Measurements from ENCODE around the gene RFNG. TPM values are rescaled to one million over a fixed set of nuclear protein-coding genes. Genes with fewer than 3 reads are reported as not detected.

The RFNG gene
- total RNA-seq, 1 donor from 2014 or later = 21.0 TPM

DNA sequence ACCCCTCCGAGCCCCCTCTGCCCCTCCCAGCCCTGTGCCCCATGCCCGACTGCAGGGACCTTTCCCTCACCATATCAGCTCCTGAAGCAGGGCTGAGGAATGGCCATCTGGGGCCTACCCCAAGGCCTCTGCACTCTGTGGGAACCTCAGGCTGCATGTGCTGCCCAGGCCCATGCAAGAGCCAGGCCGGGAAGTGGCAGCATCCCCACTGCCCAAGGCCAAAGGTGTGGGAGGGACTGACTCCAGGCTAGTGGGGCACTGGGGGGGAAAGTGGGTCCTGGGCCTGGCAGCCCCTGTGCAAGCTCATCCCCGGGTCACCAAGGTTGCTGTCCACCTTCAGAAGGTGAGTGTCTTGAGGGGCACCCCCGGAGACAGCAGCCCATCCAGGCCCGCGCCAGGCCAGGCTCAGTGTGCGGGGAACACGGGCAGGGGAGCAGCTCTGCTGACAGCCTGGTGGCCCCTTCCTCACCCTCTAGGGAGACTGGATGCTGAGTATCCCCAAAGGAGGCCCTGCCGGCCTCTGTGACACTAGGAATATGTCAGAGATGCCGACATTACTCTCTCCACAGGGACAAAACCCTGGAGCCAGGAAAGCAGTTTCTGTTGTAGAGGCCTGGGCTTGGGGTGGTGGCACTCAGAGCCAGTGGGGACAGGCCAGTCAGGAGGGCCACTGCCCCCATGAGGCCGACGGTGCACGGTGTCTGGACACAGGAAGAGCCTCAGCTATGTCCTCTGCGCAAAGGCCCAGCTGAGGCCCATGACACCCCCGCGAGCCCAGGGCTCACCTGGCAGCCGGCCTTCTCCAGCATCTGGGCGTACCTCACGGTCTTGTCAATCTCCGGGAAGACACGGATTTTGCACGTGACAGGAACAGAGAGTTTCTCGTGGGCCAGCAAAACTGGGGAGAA, 10.7 kb upstream of the RFNG start:
- DNase-seq (ENCODE audit: low spot score) = no peak
- intact Hi-C loops (cut with DNase I) = no loop called here

DNA sequence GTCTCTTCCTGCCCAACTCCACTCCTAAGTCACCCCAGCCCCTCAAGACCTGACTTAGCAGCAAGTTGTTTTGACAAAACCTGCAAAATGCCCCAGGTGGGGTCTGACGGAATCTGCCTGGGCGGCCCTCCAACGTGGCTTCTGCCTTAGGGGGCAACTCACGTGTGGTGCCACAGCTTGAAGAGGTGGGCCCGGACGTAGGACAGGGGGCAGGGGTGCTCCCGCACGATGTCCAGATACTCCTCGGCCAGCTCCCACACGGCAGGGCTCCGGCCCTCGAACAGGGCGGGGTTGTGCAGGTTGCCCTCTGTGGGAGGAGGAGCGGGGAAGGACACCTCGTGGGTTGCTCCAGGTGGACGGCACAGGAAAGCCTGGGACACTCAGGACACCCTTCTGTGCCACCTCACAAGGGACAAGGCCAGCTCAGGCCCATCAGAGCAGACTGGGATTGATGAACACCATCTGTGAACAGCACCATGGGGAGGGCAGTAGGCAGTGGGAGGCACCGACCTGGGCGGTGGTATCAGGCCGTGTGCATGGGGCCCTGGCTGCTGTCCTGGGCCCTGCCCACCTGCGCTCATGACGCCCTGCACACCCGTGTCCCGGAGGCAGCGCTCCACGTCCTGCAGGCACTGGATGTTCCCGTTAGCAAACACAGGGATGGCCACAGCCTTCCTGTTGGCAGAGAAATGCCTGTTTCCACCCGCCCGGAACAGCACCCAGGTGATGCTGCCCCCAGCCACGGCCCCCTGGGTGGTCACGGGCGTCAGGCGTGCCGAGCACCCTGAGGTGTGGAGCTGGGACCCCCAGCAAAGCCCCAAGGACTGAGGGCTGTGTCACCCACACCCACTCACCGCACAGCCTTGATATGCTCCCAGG, 9.7 kb upstream of the RFNG start:
- DNase-seq (ENCODE audit: low spot score) = no peak
- intact Hi-C loops (cut with DNase I) = no loop called here

- intact Hi-C loops (cut with DNase I) = no loop called here
- DNase-seq (ENCODE audit: low spot score) = no peak
Measured at GRCh38 chr17:82060614-82061013, 9.0 kb upstream of the RFNG start.

DNA sequence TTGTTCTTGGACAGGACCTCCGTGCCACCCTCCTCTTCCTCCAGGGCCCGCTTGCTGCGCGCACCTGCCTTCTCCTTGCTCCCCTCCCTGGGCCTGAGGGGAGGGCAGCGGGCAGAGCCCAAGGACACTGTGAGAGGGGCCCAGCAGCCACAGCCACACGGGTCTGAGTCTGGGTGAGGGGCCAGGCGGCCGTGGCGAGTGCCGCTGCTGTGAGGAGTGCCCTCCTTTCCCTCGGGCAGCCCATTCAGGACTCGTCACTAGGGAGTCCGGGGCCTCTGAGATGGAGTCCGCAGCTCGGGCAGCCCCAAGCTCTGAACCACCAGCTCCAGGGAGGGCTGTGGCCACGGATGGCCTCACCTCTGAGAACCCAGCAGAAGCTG, 8.4 kb upstream of the RFNG start:
- no peak for DNase-seq (ENCODE audit: low spot score)
- intact Hi-C loops (cut with DNase I) = no loop called here

GRCh38 chr17:82059272-82060000, 7.8 kb upstream of the RFNG start:
- DNase-seq (ENCODE audit: low spot score) = no peak

DNA sequence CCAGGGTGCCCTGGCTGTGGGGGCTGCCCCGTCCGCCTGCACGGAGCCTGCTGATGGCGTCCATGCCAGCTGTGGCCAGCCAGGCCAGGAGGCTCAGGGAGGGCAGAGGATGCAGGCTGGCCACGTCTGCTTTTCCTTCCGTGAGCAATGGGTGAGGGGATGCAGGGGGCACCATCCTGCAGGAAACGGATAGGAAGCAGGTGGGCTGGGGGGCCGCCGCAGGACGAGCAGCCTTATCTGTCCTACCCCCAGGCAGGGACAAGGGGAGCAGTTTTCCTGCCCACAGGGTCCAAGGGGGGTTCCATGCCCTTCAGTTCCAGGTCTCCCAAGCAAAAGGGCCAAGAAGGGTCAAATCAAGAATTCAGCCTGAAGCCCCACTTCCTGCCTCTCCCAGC, 7.2 kb upstream of the RFNG start:
- intact Hi-C loops (cut with DNase I) = no loop called here

More at GRCh38 chr17:82059272-82060000, 7.8 kb upstream of the RFNG start:
- intact Hi-C loops (cut with DNase I) = no loop called here

GRCh38 chr17:82058230-82058854, 6.7 kb upstream of the RFNG start:
- intact Hi-C loops (cut with DNase I) = no loop called here
- no peak for DNase-seq (ENCODE audit: low spot score)

More for the DNA sequence above, 7.2 kb upstream of the RFNG start:
- DNase-seq (ENCODE audit: low spot score) = no peak

DNA sequence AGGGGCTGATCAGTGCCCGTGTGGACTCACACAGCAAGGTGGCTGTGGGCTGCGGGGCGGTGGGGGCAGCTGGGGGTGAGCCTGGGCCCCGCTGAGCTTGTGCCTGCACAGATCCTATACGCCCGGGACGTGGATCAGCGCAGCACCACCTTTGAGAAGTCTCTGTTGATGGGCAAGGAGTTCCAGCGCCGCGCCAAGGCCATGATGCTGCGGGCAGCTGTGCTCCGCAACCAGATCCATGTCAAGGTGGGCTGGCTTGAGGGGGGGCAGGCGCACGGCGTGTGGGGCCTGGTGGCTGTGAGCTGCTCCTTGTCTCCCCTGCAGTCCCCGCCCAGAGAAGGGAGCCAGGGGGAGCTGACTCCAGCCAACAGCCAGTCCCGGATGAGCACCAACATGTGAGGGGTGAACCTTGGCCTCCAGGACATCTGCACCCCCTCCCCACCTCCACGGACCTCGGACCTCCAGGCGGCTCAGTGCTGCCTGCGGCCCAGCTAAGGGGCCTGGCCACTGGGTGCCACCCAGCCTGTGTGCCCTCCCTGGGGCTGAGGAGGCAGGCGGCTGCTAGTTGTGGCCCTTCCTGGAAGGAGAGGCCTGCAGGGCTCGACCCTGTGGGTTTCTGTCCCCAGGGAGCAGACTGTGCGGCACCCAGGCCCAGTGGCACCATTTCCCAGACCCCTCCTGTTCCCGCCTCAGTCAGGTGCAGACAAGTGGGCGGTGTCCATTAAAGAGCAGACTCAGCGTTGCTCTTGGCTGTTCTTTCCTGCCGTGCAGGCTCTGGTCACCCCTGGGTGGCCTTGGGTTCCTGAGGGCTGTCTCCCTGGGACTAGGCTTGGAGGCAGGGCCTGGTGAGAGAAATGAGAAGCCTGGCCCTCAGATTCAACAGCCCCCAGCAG, 5.4 kb upstream of the RFNG start:
- DNase-seq (ENCODE audit: low spot score) = no peak
- intact Hi-C loops (cut with DNase I) = no loop called here

- DNase-seq (ENCODE audit: low spot score) = no peak
- intact Hi-C loops (cut with DNase I) = no loop called here
Measured at GRCh38 chr17:82055965-82056728, 4.5 kb upstream of the RFNG start.

DNA sequence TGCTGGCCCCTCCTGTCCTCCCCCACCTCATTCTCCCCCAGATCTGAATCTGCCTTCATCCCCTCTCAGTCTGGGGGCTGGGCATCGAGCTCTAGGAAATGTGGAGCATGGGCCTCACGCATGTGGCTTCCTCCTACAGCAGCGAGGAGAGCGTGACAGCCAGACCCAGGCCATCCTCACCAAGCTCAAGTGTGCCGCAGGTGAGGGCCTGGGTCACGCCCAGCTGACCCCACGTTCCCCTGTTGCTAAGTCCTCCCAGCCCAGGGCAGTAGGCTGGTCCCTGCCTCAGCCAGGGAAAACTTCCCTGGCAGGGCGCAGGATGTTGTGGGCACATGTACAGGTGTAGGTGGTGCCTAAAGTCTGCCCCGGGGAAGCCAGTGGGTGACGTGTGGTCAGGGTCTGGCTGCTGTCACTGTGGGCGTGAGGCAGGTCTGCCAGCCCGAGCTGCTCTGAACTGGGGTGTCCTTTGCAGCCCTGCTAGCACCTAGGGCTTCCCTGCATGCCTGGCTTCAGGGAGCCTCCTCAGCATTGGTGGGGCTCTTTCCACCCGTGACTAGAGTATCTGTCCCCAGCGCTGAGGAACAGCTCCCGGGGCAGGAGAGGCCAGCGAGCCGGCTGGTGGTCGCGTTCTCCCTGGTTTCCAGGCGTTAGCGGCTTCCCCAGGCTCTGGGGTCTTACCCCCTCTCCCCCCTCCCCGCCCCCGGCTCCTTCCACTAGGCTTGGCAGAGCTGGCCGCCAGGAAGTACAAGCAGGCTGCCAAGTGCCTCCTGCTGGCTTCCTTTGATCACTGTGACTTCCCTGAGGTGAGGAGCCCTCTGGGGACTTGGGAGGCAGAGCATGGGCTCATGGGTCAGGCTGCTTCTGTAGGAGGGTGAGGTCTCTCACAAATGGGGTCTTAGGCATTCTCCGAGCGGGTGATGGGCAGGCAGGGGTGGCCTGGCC, 3.7 kb upstream of the RFNG start:
- no peak for DNase-seq (ENCODE audit: low spot score)
- intact Hi-C loops (cut with DNase I) = no loop called here

GRCh38 chr17:82054351-82055022, 2.9 kb upstream of the RFNG start:
- no peak for DNase-seq (ENCODE audit: low spot score)
- intact Hi-C loops (cut with DNase I) = no loop called here

DNA sequence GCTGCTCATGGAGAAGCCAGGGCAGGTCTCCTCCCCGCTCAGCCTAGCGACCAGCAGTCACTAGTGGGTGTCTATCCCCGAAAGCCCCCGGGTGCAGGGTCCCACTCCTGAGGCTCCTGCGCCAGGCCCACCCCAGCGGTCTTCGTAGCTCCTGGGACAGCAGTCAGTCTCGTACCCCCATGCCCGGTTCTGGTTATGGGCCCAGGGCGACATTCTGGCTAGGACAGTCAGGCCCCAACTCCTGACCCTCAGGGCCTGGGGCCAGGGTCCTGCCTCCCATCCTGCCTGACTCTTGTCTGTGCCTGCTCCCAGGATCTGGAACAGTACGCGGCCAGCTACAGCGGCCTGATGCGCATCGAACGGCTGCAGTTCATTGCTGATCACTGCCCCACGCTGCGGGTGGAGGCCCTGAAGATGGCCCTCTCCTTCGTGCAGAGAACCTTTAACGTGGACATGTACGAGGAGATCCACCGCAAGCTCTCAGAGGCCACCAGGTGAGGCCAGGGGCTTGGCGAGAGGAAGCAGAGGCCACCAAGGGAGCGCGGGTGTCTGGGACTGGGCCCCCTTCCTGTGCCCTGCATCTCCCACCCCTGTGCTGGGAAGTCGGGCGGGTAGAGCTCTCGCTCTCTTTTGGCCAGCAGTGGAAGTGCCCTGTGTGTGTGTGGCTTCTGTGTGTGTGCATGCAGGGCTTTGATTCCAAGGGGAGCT, 2.1 kb upstream of the RFNG start:
- DNase-seq (ENCODE audit: low spot score) = no peak
- intact Hi-C loops (cut with DNase I) = no loop called here

GRCh38 chr17:82053130-82053529, 1.5 kb upstream of the RFNG start:
- DNase-seq (ENCODE audit: low spot score) = no peak
- intact Hi-C loops (cut with DNase I) = no loop called here

- DNase-seq (ENCODE audit: low spot score) = no peak
- intact Hi-C loops (cut with DNase I) = no loop called here
Measured at GRCh38 chr17:82052638-82053059, 1.0 kb upstream of the RFNG start.

GRCh38 chr17:82050761-82051641, 610 bp downstream of the RFNG start:
- DNase-seq (ENCODE audit: low spot score) = no peak
- intact Hi-C loops (cut with DNase I) = no loop called here
